Ishikawa (cell line): Measurements from ENCODE around the gene SEC63.

ENCODE experiments used
- CEBPB ChIP-seq: IDR thresholded peaks from 2 replicates; pipeline ENCODE4 v1.6.1; 2012
- CREB1 ChIP-seq: IDR thresholded peaks from 2 replicates; pipeline ENCODE4 v1.6.1; 2012; ENCODE audit warnings: low read depth
- EGR1 ChIP-seq: IDR thresholded peaks from 2 replicates; pipeline ENCODE4 v1.6.1; 2012
- EP300 ChIP-seq: IDR thresholded peaks from 2 replicates; pipeline ENCODE4 v1.6.1; 2012; ENCODE audit warnings: borderline replicate concordance
- FOXM1 ChIP-seq: IDR thresholded peaks from 2 replicates; pipeline ENCODE4 v1.6.1; 2012; ENCODE audit warnings: low read depth, borderline replicate concordance
- NFIC ChIP-seq: IDR thresholded peaks from 2 replicates; pipeline ENCODE4 v1.6.1; 2012
- RAD21 ChIP-seq: IDR thresholded peaks from 2 replicates; pipeline ENCODE4 v1.6.1; 2012; ENCODE audit warnings: low read depth
- TAF1 ChIP-seq: IDR thresholded peaks from 2 replicates; pipeline ENCODE4 v1.6.1; 2012; ENCODE audit warnings: low read depth, mild to moderate bottlenecking
- TCF12 ChIP-seq: IDR thresholded peaks from 2 replicates; pipeline ENCODE4 v1.6.1; 2012; ENCODE audit warnings: low read depth
- TEAD4 ChIP-seq: IDR thresholded peaks from 2 replicates; pipeline ENCODE4 v1.6.1; 2012
- USF1 ChIP-seq: IDR thresholded peaks from 2 replicates; pipeline ENCODE4 v1.6.1; 2012
- YY1 ChIP-seq: IDR thresholded peaks from 2 replicates; pipeline ENCODE4 v1.6.1; 2012; ENCODE audit warnings: low read depth
- ZBTB7A ChIP-seq: IDR thresholded peaks from 2 replicates; pipeline ENCODE4 v1.6.1; 2012; ENCODE audit warnings: low read depth
- TF ChIP-seq, protein P1 (sequence below): IDR thresholded peaks from 2 replicates; pipeline ENCODE4 v1.6.1; 2012
- TF ChIP-seq, protein P2 (sequence below): IDR thresholded peaks from 2 replicates; pipeline ENCODE4 v1.6.1; 2012; ENCODE audit warnings: low read depth, mild to moderate bottlenecking

The SEC63 gene

GRCh38 chr6:107879941-107880340 is 78.1 kb downstream of the SEC63 start:
- TF ChIP-seq NFIC, result no peak
- no peak for TF ChIP-seq TEAD4
- TF ChIP-seq, protein P1, sequence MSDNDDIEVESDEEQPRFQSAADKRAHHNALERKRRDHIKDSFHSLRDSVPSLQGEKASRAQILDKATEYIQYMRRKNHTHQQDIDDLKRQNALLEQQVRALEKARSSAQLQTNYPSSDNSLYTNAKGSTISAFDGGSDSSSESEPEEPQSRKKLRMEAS, result no peak
- no peak for TF ChIP-seq EP300
- no peak for TF ChIP-seq CEBPB
- no peak for TF ChIP-seq FOXM1
- TF ChIP-seq EGR1, result no peak
- no peak for TF ChIP-seq ZBTB7A
- no peak for TF ChIP-seq USF1

- TF ChIP-seq CEBPB (no peak), CREB1 (no peak), TCF12 (no peak), TAF1 (no peak), USF1 (no peak), RAD21 (no peak), YY1 (no peak), EP300 (no peak), NFIC (no peak), EGR1 (no peak), FOXM1 (no peak), ZBTB7A (no peak)
- TF ChIP-seq, protein P1, result no peak
- TF ChIP-seq, protein P2, sequence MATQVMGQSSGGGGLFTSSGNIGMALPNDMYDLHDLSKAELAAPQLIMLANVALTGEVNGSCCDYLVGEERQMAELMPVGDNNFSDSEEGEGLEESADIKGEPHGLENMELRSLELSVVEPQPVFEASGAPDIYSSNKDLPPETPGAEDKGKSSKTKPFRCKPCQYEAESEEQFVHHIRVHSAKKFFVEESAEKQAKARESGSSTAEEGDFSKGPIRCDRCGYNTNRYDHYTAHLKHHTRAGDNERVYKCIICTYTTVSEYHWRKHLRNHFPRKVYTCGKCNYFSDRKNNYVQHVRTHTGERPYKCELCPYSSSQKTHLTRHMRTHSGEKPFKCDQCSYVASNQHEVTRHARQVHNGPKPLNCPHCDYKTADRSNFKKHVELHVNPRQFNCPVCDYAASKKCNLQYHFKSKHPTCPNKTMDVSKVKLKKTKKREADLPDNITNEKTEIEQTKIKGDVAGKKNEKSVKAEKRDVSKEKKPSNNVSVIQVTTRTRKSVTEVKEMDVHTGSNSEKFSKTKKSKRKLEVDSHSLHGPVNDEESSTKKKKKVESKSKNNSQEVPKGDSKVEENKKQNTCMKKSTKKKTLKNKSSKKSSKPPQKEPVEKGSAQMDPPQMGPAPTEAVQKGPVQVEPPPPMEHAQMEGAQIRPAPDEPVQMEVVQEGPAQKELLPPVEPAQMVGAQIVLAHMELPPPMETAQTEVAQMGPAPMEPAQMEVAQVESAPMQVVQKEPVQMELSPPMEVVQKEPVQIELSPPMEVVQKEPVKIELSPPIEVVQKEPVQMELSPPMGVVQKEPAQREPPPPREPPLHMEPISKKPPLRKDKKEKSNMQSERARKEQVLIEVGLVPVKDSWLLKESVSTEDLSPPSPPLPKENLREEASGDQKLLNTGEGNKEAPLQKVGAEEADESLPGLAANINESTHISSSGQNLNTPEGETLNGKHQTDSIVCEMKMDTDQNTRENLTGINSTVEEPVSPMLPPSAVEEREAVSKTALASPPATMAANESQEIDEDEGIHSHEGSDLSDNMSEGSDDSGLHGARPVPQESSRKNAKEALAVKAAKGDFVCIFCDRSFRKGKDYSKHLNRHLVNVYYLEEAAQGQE, result no peak
Observed at GRCh38 chr6:107877968-107878367, 80.0 kb downstream of the SEC63 start.

GRCh38 chr6:107871976-107872375 is 86.0 kb downstream of the SEC63 start:
- no peak for TF ChIP-seq RAD21

DNA sequence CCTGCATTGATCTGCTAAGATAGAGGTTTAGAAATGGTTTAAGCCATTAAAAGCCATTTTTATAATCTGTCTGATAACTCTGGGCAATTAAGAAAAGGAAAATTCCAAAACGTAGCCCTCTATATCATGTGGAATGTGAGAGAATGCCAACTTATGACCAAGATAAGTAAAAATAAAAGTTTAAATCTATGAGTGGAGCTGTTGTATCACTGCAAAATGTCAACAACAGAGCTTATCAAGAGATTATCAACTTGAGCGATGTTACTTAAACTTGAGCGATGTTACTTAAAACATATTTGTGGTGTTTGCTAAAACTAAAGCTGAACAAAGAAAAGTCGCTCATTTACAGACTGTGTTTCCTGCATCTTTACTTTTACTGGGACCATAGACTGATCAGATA is 87.0 kb downstream of the SEC63 start:
- no peak for TF ChIP-seq CREB1
- no peak for TF ChIP-seq FOXM1
- no peak for TF ChIP-seq YY1
- TF ChIP-seq TCF12, result no peak
- TF ChIP-seq RAD21, result no peak
- TF ChIP-seq EGR1, result no peak
- no peak for TF ChIP-seq TAF1
- TF ChIP-seq CEBPB, result no peak
- no peak for TF ChIP-seq USF1
- TF ChIP-seq, protein P1, result no peak
- TF ChIP-seq, protein P2, result no peak
- TF ChIP-seq EP300, result no peak
- TF ChIP-seq ZBTB7A, result no peak
- TF ChIP-seq TEAD4, result no peak
- no peak for TF ChIP-seq NFIC

GRCh38 chr6:107870381-107870780 is 87.6 kb downstream of the SEC63 start:
- TF ChIP-seq FOXM1, result no peak
- no peak for TF ChIP-seq USF1
- no peak for TF ChIP-seq YY1
- TF ChIP-seq EGR1, result no peak
- no peak for TF ChIP-seq NFIC
- TF ChIP-seq, protein P1, result no peak
- TF ChIP-seq ZBTB7A, result no peak
- TF ChIP-seq TCF12, result no peak
- TF ChIP-seq CREB1, result no peak
- TF ChIP-seq, protein P2, result no peak
- no peak for TF ChIP-seq CEBPB
- TF ChIP-seq RAD21, result no peak
- no peak for TF ChIP-seq EP300
- TF ChIP-seq TEAD4, result no peak
- TF ChIP-seq TAF1, result no peak
